HG02798 (cell line): Measurements from ENCODE around the gene WDR82.

ENCODE experiments used
- ATAC-seq: cut with Tn5 transposase; IDR thresholded peaks from one replicate; pipeline ENCODE4 v1.9.1; 2021; ENCODE audit warnings: mild to moderate bottlenecking; ENCODE audit not compliant: unreplicated experiment, poor library complexity

The WDR82 gene

GRCh38 chr3:52213005-52213404, 65.4 kb downstream of the WDR82 start:
- no peak for ATAC-seq

GRCh38 chr3:52211268-52211891, 67.1 kb downstream of the WDR82 start:
- ATAC-seq: no peak

- no peak for ATAC-seq
These were observed 67.9 kb downstream of the WDR82 start for GRCh38 chr3:52210550-52211046.

GRCh38 chr3:52210037-52210436, 68.4 kb downstream of the WDR82 start:
- ATAC-seq: no peak

- no peak for ATAC-seq
These were observed 69.9 kb downstream of the WDR82 start for GRCh38 chr3:52208556-52208955.

- ATAC-seq: no peak
These were observed 72.6 kb downstream of the WDR82 start for GRCh38 chr3:52205727-52206372.
